Small intestine (tissue), 7 donors: ENCODE measurements around the gene CLPSL2. TPM values are rescaled to one million over a fixed set of nuclear protein-coding genes. Genes with fewer than 3 reads are reported as not detected.
"Not testable (repeated sequence)": the region's sequence is repeated elsewhere in the genome, so short reads cannot be mapped to it uniquely, and the experiment has no call there.

ENCODE experiments used
- DNase-seq, 2 donors: peaks; one replicate each; pipeline versions ENCODE4 v3.0.0 to v3.0.0-alpha.2; 2013
- FAIRE-seq: peaks from 2 replicates; lab custom pipeline; 2012; peaks lifted over from hg19 to GRCh38; lab: Jason Lieb, UNC
- H3K27ac ChIP-seq, 3 donors: one replicate each; pipeline ENCODE4 v1.5.1; 2013; ENCODE audit warnings: low read length in 2 of 3, mild to moderate bottlenecking in 2 of 3, control low read depth in 1 of 3, inconsistent platforms in 1 of 3, low read depth in 1 of 3, moderate library complexity in 1 of 3
- H3K27me3 ChIP-seq, 3 donors: one replicate each; pipeline ENCODE4 v1.6.1; 2013; ENCODE audit warnings: low read length in 3 of 3, inconsistent platforms in 1 of 3; ENCODE audit not compliant: control insufficient read depth in 3 of 3, insufficient read depth in 3 of 3
- H3K36me3 ChIP-seq, 3 donors: one replicate each; pipeline ENCODE4 v1.6.1; 2013; ENCODE audit warnings: low read length in 3 of 3, inconsistent platforms in 1 of 3, low read depth in 1 of 3, mild to moderate bottlenecking in 1 of 3, moderate library complexity in 1 of 3; ENCODE audit not compliant: control insufficient read depth in 3 of 3, insufficient read depth in 2 of 3
- H3K4me1 ChIP-seq, 3 donors: one replicate each; pipeline ENCODE4 v1.6.1; 2013; ENCODE audit warnings: low read length in 2 of 3, inconsistent platforms in 1 of 3, low read depth in 1 of 3, mild to moderate bottlenecking in 1 of 3, moderate library complexity in 1 of 3; ENCODE audit not compliant: control insufficient read depth in 3 of 3, insufficient read depth in 2 of 3
- H3K4me3 ChIP-seq, 3 donors: one replicate each; pipeline ENCODE4 v1.5.1; 2013; ENCODE audit warnings: low read length in 3 of 3, control low read depth in 1 of 3, inconsistent platforms in 1 of 3, low read depth in 1 of 3, mild to moderate bottlenecking in 1 of 3, moderate library complexity in 1 of 3
- H3K9me3 ChIP-seq, 2 donors: one replicate each; pipeline ENCODE4 v1.6.1; 2013; ENCODE audit warnings: low read depth in 1 of 2, low read length in 1 of 2; ENCODE audit not compliant: control insufficient read depth in 2 of 2, insufficient read depth in 1 of 2
- WGBS, 3 donors: extraction: QIAGEN DNeasy Blood & Tissue Kit; methylation state at CpG; one replicate each; pipeline ENCODE4 v1.1.7; 2013; 5-methylcytosine and 5-hydroxymethylcytosine counted together
- polyA plus RNA-seq, 4 donors: library from polyadenylated mRNA; stranded (reverse) in 3 of 4; unstranded in 1 of 4; fragments of 200-250 nt in 3 of 4; fragments of 120-200 nt in 1 of 4; gene quantifications; one replicate each; pipeline versions ENCODE4 v1.2.1 to v1.2.3, GENCODE V29; 2013
- donor health status: healthy with polysubstance abuse.
- donor health status: control.
- donor health status: control.
- donor health status: Bipolar disorder and iron deficiency.
- donor health status: healthy.

The CLPSL2 gene
- polyA plus RNA-seq, 4 donors: not detected

DNA sequence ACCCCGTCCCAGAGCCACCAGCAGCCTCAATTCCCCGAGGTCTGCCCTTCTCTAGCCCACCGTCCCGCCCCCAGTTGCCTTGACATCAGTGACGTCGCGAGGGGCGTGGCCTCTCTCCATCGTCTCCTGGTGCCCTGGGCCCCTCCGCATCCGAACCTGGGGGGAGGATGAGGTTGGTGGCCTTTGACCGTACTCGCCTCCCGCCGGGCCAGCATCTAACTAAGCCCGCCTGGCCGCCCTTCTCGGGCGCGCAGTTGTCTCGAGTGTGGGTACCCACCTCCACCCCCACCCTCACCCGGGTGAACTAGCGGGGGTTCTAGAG, 45.0 kb upstream of the CLPSL2 start:
- DNase-seq: peak; percentile 84 to 86
- FAIRE-seq: no peak
- H3K27ac ChIP-seq: peak overlapping the region; percentile 85 to 99 (median 93)
- H3K4me3 ChIP-seq: peak overlapping the region; percentile 48 to 69 (median 67)
- H3K27me3 ChIP-seq: peaks cover 0 to 4% (median 0%) of the 10 kb centered on the region in 3 donors
- no peaks in the 10 kb centered on the region for H3K36me3 ChIP-seq
- H3K9me3 ChIP-seq: no peaks in the 10 kb centered on the region
- 0 to 1% (median 1%) methylated on average over 19 to 23 of the region's 23 CpGs for WGBS, 3 donors
- H3K4me1 ChIP-seq: peaks cover 21 to 37% (median 33%) of the 10 kb centered on the region in 3 donors

GRCh38 chr6:35731736-35732532, 44.5 kb upstream of the CLPSL2 start:
- FAIRE-seq (no peak), DNase-seq (peak; percentile 92 to 95)
- Histone ChIP-seq H3K36me3 (no peaks in the 10 kb centered on the region), H3K4me3 (peak overlapping the region; percentile 48 to 69 (median 67)), H3K27ac (peak overlapping the region; percentile 85 to 99 (median 93)), H3K27me3 (peaks cover 0 to 4% (median 0%) of the 10 kb centered on the region in 3 donors), H3K4me1 (peaks cover 21 to 32% (median 32%) of the 10 kb centered on the region in 3 donors), H3K9me3 (no peaks in the 10 kb centered on the region)
- 0 to 1% (median 0%) methylated on average over 17 to 61 of the region's 61 CpGs for WGBS, 3 donors

GRCh38 chr6:35733633-35734032, 42.8 kb upstream of the CLPSL2 start:
- Histone ChIP-seq H3K36me3 (no peaks in the 10 kb centered on the region), H3K4me1 (peaks cover 20 to 28% (median 21%) of the 10 kb centered on the region in 3 donors), H3K27ac (no peak overlapping the region), H3K4me3 (no peak overlapping the region), H3K9me3 (no peaks in the 10 kb centered on the region), H3K27me3 (no peaks in the 10 kb centered on the region)
- DNase-seq: peak in 1 of 2 donors; percentile 33
- no peak for FAIRE-seq
- 75 to 90% (median 76%) methylated on average over 8 of the region's 8 CpGs for WGBS, 3 donors

- peaks cover 14 to 21% (median 19%) of the 10 kb centered on the region in 3 donors for H3K4me1 ChIP-seq
- not testable (repeated sequence) for H3K27me3 ChIP-seq, H3K9me3 ChIP-seq, FAIRE-seq, H3K4me3 ChIP-seq, DNase-seq, H3K36me3 ChIP-seq, H3K27ac ChIP-seq
- 97% methylated on average over 12 of the region's 12 CpGs for WGBS, 3 donors
These were observed 42.1 kb upstream of the CLPSL2 start for GRCh38 chr6:35734319-35734718.

- Histone ChIP-seq H3K27me3 (no peaks in the 10 kb centered on the region), H3K36me3 (no peaks in the 10 kb centered on the region), H3K4me3 (no peak overlapping the region), H3K27ac (no peak overlapping the region), H3K9me3 (no peaks in the 10 kb centered on the region), H3K4me1 (peaks cover 12 to 29% (median 15%) of the 10 kb centered on the region in 3 donors)
- FAIRE-seq (no peak), DNase-seq (no peak)
- WGBS, 3 donors: 62 to 89% (median 71%) methylated on average over 3 of the region's 3 CpGs
These were observed 40.9 kb upstream of the CLPSL2 start for GRCh38 chr6:35735452-35735851.

DNA sequence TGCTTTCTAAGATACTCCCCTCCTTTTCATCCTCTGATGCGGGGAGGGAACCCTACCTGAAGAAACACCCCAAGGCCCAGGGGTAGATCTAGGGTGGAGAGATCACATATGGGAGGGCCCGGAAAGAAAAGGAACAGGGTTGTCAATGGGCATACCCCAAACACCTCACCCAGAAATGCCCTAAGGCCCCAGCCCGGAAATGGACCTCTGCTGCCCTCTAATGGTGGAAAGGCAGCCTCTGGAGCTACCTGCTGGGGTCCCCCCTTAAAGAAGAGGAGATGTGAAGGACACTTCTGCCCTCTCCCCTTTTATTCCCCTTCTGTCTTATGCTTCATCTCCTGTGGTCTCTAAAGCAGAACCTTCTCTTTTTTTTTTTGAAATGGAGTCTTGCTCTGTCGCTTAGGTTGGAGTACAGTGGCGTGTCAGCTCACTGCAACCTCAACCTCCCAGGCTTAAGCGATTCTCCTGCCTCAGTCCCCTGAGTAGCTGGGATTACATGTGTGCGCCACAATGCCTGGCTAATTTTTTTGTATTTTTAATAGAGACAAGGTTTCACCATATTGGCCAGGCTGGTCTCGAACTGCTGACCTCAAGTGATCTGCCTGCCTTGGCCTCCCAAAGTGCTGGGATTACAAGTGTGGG, 40.0 kb upstream of the CLPSL2 start:
- Histone ChIP-seq H3K4me1 (peaks cover 11 to 27% (median 12%) of the 10 kb centered on the region in 3 donors), H3K9me3 (no peaks in the 10 kb centered on the region), H3K27ac (no peak overlapping the region), H3K4me3 (no peak overlapping the region), H3K27me3 (no peaks in the 10 kb centered on the region), H3K36me3 (no peaks in the 10 kb centered on the region)
- 69 to 70% (median 70%) methylated on average over 8 of the region's 8 CpGs for WGBS, 3 donors
- peak; percentile 80 to 86 for DNase-seq
- no peak for FAIRE-seq

GRCh38 chr6:35736982-35737412, 39.4 kb upstream of the CLPSL2 start, which contains the start of gene ARMC12:
ARMC12 (plus strand) TSS chr6:35737032; CDS start chr6:35737109, 77 bp downstream.
- Histone ChIP-seq H3K4me1 (peaks cover 11 to 24% (median 12%) of the 10 kb centered on the region in 3 donors), H3K9me3 (no peaks in the 10 kb centered on the region), H3K27me3 (no peaks in the 10 kb centered on the region), H3K36me3 (no peaks in the 10 kb centered on the region), H3K27ac (no peak within 1 kb of the TSS), H3K4me3 (no peak within 1 kb of the TSS)
- FAIRE-seq: no peak
- WGBS, 3 donors: 92 to 95% (median 92%) methylated on average over 10 of the region's 10 CpGs
- no peak for DNase-seq

DNA sequence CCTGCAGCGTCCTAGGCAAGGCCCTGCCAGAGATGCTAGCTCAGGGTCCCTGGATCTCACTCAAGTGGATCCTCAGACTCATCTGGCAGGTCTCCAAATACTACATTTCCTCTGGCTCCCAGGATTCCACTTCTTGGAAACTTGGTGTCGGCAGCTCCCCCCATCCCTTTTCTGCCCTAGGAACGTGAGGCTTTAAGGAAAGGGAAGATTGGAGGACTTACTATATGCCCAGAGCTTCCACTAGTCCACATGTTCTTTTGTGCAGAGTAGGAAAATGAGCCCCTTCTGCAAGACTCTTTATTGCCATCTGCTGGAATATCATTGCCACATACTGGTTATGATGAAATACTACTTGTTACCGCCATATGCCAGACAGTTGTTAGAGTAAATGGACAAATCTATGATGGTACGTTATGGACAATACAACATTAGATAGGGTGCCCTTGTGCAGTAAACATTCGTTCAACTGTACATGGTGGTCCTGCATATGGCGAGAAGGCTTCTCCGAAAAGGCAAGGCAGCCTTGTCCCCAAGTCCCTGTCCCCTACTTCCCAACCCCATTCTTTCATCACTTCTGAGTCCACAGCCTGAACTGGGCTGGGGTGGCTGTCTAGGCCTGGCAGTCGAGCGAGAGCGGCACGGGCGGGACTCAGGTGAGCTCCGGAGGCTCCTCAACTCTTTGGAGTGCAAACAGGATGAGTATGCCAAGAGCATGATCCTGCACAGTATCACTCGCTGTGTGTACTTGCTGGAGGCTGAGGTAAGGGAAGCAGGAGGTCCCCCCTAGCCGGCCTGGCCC, 38.8 kb upstream of the CLPSL2 start:
- Histone ChIP-seq H3K36me3 (no peaks in the 10 kb centered on the region), H3K4me1 (peaks cover 8 to 18% (median 8%) of the 10 kb centered on the region in 3 donors), H3K4me3 (no peak overlapping the region), H3K27me3 (no peaks in the 10 kb centered on the region), H3K9me3 (no peaks in the 10 kb centered on the region), H3K27ac (no peak overlapping the region)
- WGBS, 3 donors: 63 to 65% (median 64%) methylated on average over 16 of the region's 16 CpGs
- FAIRE-seq (no peak), DNase-seq (peak; percentile 78 to 84)
